Prostate gland (tissue), 2 donors: ENCODE data around the gene DCDC2B. TPM values are rescaled to one million over a fixed set of nuclear protein-coding genes. Genes with fewer than 3 reads are reported as not detected.
A peak's percentile ranks its signal among the peaks of the same experiment; 100 is the strongest.

Experiments
- DNase-seq: peaks from one replicate; pipeline ENCODE4 v3.0.0-alpha.2; 2019; ENCODE audit warnings: low spot score
- H3K27ac ChIP-seq, 2 donors: fragments of 200-600 bp; sonication (generic); 2 replicates each; pipeline ENCODE4 v1.5.1; 2017 to 2019
- H3K27me3 ChIP-seq: fragments of 200-600 bp; sonication (generic); replicated peaks from 2 replicates; pipeline ENCODE4 v1.5.1; 2019; ENCODE audit not compliant: insufficient read depth
- H3K36me3 ChIP-seq, 2 donors: fragments of 200-600 bp; sonication (generic); 1 replicate in 1 of 2; 2 replicates in 1 of 2; pipeline versions ENCODE4 v1.5.1 to v1.8.1; 2017 to 2019
- H3K4me1 ChIP-seq: fragments of 200-600 bp; sonication (generic); replicated peaks from 2 replicates; pipeline ENCODE4 v1.5.1; 2019
- H3K4me3 ChIP-seq, 2 donors: fragments of 200-600 bp; sonication (generic); 2 replicates each; pipeline ENCODE4 v1.5.1; 2017 to 2019
- H3K9me3 ChIP-seq: fragments of 200-600 bp; sonication (generic); 2 replicates; pipeline ENCODE4 v1.5.1; 2017
- POLR2A ChIP-seq: fragments of 450-650 bp; IDR thresholded peaks from one replicate; pipeline ENCODE4 v1.6.1; 2016; ENCODE audit warnings: antibody characterized with exemption, mild to moderate bottlenecking
- POLR2AphosphoS5 ChIP-seq: sonication (generic); formaldehyde crosslinking; IDR thresholded peaks from one replicate; pipeline ENCODE4 v1.6.1; 2017; ENCODE audit warnings: antibody characterized with exemption
- WGBS: methylation state at CpG from one replicate; pipeline ENCODE4 v1.1.5; 2018; 5-methylcytosine and 5-hydroxymethylcytosine counted together
- intact Hi-C: fragments of 100-400 bp; cut with DNase I; formaldehyde crosslinking; loops from one replicate; pipeline ENCODE4 v1.14.2; 2022
- total RNA-seq, 2 donors: library from RNA; depleted of rRNA; stranded (reverse); fragments of >200 nt; gene quantifications; one replicate each; pipeline ENCODE4 v1.1.0, GENCODE V29; 2016
- TF ChIP-seq, protein P1 (sequence below), 4 experiments: fragments of 200-600 bp in 2 of 4; fragments of 450-650 bp in 2 of 4; sonication (generic) in 2 of 4; IDR thresholded peaks; 1 replicate in 3 of 4; 2 replicates in 1 of 4; pipeline ENCODE4 v1.5.1; 2016 to 2019; ENCODE audit warnings: antibody characterized with exemption in 4 of 4, mild to moderate bottlenecking in 2 of 4, moderate library complexity in 2 of 4

DCDC2B gene
- total RNA-seq, 2 donors from 2014 or later: not detected

DNA sequence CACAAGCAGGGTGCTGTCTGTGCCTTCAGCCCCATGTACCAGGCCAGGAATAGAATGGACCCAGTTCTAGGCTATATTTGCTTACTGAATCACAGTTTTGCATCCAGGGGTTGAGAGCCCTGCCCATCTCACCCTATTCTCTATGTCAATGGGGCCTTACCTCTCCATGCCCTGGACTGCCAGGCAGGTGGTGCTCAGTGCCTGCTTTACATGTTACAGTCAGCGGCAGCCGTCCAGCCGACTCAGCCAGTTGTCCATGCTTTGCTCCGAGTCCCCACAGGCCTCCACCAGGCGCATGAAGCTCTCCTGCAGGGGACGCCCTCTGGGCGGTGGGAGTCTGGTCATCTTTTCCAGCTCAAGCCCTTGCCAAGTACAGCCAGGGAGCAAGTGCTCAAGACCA, 25.9 kb downstream of the DCDC2B start:
- WGBS: 78% methylated on average over 7 of the region's 7 CpGs
- Histone ChIP-seq H3K27ac (no peak overlapping the region), H3K4me3 (no peak overlapping the region), H3K27me3 (no peaks in the 10 kb centered on the region), H3K9me3 (no peaks in the 10 kb centered on the region), H3K4me1 (no peaks in the 10 kb centered on the region), H3K36me3 (peaks cover 3 to 9% of the 10 kb centered on the region in 2 donors)
- no peak for DNase-seq
- no peak for TF ChIP-seq POLR2A
- TF ChIP-seq, protein P1, sequence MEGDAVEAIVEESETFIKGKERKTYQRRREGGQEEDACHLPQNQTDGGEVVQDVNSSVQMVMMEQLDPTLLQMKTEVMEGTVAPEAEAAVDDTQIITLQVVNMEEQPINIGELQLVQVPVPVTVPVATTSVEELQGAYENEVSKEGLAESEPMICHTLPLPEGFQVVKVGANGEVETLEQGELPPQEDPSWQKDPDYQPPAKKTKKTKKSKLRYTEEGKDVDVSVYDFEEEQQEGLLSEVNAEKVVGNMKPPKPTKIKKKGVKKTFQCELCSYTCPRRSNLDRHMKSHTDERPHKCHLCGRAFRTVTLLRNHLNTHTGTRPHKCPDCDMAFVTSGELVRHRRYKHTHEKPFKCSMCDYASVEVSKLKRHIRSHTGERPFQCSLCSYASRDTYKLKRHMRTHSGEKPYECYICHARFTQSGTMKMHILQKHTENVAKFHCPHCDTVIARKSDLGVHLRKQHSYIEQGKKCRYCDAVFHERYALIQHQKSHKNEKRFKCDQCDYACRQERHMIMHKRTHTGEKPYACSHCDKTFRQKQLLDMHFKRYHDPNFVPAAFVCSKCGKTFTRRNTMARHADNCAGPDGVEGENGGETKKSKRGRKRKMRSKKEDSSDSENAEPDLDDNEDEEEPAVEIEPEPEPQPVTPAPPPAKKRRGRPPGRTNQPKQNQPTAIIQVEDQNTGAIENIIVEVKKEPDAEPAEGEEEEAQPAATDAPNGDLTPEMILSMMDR (IDR thresholded peaks at IDR 0.05): no peak
- no peak for TF ChIP-seq POLR2AphosphoS5
- intact Hi-C loops: no loop called here

DNA sequence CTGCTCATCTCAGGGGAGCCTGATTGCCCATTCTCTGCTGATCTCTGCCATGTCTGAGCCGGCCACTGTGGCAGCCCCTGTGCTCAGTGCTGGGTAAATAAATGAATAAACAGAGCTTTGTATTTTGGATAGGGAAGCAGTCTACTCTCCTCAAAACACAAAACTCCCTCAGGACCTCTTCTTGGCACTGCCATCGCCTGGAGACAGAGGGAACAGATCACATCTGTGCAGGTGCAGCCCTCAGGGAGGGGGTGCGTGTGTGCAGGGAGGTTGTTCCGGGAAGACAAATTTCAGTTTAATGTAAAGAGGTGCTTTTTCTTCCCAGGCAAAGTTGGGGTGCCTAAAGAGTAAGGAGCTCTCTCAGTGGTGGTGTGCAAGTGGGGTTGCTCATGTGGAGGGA, 30.4 kb downstream of the DCDC2B start:
- no peaks in the 10 kb centered on the region for H3K4me1 ChIP-seq
- H3K27me3 ChIP-seq: no peaks in the 10 kb centered on the region
- 30% methylated on average over 4 of the region's 4 CpGs for WGBS
- intact Hi-C loops: no loop called here
- no peaks in the 10 kb centered on the region for H3K36me3 ChIP-seq
- H3K4me3 ChIP-seq: no peak overlapping the region
- H3K27ac ChIP-seq: peak overlapping the region in 1 of 2 donors; percentile 81
- no peak for DNase-seq
- TF ChIP-seq, protein P1 (IDR thresholded peaks at IDR 0.05): no peak
- TF ChIP-seq POLR2A (no peak), POLR2AphosphoS5 (no peak)
- H3K9me3 ChIP-seq: no peaks in the 10 kb centered on the region

DNA sequence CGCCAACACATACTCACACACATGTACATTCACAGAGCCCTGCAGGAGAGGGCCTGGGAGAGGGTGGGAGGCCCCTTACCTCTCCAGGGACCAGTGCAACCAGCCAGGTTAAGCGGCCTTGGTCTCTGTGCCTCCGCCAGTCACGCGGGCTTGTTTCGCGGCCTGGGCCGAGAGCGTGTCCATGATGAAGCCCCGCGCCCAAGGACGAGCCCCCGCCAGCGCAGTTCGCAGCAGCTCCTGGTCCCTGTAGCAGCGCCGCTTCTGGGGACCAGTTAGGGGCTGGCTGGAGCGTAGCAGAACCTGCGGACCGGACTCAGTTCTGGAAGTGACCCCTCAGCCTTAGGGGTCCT, 30.9 kb downstream of the DCDC2B start:
- DNase-seq: no peak
- intact Hi-C loops: loop anchor here (5.0 kb wide), 2 partner anchors 57 to 113 kb away; no protein-coding TSS in a partner anchor
- Histone ChIP-seq H3K27me3 (no peaks in the 10 kb centered on the region), H3K4me1 (no peaks in the 10 kb centered on the region), H3K36me3 (no peaks in the 10 kb centered on the region), H3K4me3 (peak overlapping the region; percentile 36 to 52), H3K27ac (peak overlapping the region; percentile 76 to 81), H3K9me3 (no peaks in the 10 kb centered on the region)
- no peak for TF ChIP-seq POLR2A
- TF ChIP-seq POLR2AphosphoS5: no peak
- TF ChIP-seq, protein P1 (IDR thresholded peaks at IDR 0.05): no peak
- 39% methylated on average over 20 of the region's 20 CpGs for WGBS

DNA sequence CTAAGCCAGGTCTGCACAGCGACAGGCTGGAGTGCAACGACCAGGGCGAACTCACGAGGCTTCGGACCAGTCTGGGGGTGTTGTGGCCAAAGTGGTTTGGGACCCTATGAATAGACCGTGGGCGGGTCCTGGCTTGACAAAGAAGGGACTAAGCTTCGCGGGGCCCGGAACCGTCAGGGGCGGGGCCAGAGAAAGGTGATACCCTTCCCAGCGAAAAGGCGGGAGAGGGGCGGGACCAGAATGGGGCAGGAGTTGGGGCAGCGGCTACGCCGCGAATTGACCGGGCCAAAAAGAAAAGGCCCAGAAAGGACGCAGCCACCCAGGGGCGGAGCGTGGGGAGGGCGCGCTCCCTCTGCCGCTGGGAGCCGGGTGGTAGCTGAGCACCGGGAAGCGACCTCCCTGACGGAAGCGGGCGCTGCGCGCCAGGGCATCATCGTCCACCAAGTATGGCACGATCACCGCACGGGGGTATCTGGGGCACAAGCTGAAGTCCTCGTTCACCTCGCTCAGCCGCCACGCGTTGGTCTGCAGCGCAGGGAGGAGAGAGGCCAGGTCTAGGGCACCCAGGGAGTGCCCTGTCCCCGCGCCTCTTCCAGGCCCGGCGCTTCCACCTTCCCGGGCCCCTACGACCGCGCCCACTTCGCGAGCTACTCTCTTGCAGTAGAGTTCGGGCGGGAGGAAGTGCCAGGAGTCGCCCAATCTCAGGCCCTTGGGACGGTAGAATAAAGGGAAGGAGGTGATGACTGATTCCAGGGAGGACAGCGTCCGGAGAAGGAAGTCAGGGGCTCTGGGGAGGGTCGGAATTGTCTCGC, 31.5 kb downstream of the DCDC2B start:
- DNase-seq: peak; percentile 76
- intact Hi-C loops: loop anchor here (5.0 kb wide), 2 partner anchors 58 to 112 kb away; no protein-coding TSS in a partner anchor

More for the DNA sequence above, 31.5 kb downstream of the DCDC2B start:
- TF ChIP-seq, protein P1 (IDR thresholded peaks at IDR 0.05): peak in 2 of 4 experiments; percentile 28 to 50
- TF ChIP-seq POLR2A: peak; percentile 90
- TF ChIP-seq POLR2AphosphoS5: peak; percentile 81
- H3K4me1 ChIP-seq: no peaks in the 10 kb centered on the region
- peak overlapping the region; percentile 36 to 52 for H3K4me3 ChIP-seq
- 2% methylated on average over 57 of the region's 62 CpGs for WGBS
- no peaks in the 10 kb centered on the region for H3K27me3 ChIP-seq
- no peaks in the 10 kb centered on the region for H3K9me3 ChIP-seq
- H3K36me3 ChIP-seq: no peaks in the 10 kb centered on the region
- peak overlapping the region; percentile 76 to 81 for H3K27ac ChIP-seq
